ENCODE measurements around the gene COL5A1. TPM values are rescaled to one million over a fixed set of nuclear protein-coding genes. Genes with fewer than 3 reads are reported as not detected.
"Not testable (repeated sequence)": the region's sequence is repeated elsewhere in the genome, so short reads cannot be mapped to it uniquely, and the experiment has no call there.

Gene COL5A1
- polyA plus RNA-seq, 1 donor, result 460 TPM

DNA sequence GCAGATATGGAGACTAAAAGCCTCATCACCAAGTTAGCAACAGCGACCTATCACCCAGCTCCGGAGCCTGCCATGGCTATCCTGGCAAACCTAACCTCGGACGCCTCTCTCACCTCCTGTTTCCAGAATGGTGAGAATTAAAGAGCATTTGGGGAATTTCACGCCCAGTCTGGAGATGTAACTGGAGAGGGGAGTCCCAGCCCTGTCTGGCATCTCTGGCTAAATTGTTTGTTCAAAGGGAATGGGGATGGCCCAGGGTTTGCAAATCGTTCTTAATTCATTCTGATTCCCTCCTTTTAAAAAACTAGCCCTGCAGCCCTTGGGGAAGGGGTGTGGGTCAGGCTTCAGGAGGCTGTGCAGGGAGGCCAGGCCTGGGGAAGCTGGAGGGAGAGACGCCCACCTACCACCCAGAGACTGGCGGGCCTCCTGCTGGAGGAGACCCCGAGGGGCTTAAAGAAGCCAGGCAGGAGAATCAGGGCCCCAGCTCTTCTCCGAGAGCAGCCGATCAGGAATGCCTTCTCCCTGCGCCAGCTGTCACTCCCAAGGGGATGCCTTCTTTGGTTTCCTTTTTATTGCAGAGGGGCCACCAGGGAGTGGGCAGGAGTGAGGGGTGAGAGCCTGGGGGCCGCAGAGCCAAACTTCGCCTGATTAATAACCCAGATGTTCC lies 964 bp upstream of the COL5A1 start:
- no peak for DNase-seq

DNA sequence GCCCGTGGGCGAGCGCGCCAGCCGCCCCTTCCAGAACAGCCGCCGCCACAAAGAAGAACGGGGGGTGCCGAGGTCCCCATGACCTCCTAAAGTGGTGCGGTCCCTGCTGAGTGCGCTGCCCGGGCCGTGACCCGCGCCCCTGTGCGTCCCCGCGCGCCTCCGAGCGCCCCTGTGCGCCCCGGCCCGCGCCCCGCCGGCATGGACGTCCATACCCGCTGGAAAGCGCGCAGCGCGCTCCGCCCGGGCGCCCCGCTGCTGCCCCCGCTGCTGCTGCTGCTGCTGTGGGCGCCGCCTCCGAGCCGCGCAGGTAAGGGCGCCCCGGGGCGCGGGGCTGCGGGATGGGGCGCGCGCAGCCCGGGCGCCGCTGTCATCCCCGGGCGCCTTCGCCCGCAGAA lies 384 bp downstream of the COL5A1 start:
- no peak for DNase-seq

DNA sequence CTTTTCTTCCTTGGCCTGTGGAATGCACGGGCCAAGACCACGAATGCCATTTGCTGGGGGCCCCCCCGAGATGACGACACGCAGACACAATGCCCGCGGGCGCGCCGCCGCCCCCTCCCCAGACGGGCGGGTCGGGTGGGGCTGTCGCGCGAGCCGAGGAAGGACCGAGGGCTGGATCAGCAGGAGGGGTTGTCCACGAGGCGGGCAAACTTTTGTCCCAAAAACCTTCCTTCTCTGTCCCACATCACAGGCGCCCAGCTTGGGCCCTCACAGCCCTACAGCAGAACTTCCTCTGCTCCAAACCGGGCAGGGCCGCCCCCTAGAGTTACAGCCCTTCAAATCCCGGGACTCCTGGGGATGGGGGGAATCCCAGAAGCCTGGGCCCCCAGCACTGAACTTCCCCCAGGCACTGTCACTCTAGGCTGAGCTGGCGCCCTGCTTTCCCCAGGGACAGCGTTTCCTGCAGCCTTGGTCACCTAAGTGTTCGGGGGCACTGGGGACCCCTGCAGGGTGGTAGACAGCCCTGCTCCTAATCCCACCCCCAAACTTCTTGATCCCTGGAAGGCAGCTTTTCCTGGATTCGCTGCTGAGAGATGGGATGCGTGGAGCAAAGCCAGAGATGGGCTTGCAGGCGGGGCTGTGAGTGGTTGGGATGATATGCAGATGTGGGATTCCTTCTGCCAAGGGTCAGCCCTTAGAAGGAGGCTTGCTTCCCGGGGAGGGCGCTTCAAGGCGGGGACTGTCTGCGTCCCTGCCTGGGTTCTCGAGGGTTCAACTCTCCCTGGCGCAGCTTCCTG lies 980 bp downstream of the COL5A1 start:
- DNase-seq, result peak; percentile 80

DNA sequence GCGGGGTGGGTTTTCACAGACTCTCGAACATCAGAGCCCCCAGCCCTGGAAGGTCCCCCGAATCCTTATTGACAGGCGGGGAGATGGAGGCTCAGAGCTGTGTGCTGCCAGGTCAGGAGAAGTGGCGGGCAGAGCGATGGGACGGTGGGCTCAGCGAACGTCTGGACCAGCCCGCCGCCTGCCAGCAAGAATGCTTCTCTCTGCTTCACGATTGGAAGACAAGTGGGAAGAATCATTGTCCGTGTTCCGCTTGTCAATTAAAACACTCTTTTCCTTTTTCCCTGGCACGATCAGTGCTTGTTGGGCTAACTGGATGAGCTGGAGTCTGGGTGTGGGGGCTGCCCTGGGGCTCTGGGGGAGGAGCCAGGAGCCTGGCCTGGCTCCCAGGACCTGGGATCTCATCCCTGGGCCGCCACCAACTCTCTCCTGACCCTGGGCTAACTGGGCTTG lies 1.6 kb downstream of the COL5A1 start:
- DNase-seq, result no peak

DNA sequence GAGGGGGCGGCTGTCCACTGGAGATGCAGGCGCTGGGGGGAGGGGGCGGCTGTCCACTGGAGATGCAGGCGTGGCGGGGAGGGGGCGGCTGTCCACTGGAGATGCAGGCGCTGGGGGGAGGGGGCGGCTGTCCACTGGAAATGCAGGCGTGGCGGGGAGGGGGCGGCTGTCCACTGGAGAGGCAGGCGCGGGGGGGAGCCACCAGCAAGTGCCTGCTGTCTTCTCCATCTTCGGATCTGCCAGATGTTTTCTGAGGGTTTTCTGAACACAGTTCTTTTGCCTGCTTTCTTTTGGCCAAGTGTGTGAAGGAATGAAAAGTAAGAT lies 2.8 kb downstream of the COL5A1 start:
- DNase-seq, result not testable (repeated sequence)

DNA sequence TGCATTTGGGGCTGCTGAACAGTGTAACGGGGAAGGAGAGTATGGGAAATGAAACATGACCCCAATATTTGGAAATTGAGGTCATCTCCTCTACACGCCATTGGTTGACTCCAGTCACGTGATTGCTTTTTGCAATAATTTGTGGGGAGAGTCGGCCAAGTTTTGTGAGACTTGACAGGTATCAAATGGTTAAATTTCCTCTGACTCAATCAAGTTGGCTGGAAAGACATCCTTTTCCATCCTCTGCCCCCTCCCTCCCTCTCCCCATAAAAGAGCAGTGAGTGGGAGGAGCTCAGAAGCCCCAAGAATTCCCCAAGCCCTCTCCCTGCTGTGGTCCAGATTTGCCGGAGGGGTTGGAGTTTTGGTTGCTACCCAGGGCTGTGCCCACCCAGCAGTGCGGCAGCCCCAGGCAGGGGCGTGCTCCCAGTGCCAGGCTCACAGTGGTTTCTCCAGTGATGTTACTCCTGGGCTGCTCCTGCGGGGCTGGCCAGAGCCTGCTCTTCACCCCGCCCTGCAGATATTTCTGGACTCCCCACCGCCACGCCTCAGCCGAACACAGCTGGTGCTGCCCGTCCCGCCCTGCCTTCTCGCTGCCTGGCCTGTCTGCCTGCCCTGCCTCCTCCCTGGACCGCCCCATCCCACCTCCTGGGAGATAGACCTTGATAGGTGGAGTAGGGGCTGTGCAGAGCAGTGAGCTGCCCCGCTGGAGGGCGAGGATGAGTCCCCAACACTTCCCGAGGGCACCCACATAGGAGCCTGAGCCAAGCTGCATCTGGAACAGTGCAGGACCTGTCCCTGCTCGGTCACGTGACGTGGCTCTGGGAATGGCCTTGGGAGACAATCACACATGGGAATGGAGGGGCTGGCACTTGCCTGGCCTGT lies 3.4 kb downstream of the COL5A1 start:
- peak; percentile 93 for DNase-seq

DNA sequence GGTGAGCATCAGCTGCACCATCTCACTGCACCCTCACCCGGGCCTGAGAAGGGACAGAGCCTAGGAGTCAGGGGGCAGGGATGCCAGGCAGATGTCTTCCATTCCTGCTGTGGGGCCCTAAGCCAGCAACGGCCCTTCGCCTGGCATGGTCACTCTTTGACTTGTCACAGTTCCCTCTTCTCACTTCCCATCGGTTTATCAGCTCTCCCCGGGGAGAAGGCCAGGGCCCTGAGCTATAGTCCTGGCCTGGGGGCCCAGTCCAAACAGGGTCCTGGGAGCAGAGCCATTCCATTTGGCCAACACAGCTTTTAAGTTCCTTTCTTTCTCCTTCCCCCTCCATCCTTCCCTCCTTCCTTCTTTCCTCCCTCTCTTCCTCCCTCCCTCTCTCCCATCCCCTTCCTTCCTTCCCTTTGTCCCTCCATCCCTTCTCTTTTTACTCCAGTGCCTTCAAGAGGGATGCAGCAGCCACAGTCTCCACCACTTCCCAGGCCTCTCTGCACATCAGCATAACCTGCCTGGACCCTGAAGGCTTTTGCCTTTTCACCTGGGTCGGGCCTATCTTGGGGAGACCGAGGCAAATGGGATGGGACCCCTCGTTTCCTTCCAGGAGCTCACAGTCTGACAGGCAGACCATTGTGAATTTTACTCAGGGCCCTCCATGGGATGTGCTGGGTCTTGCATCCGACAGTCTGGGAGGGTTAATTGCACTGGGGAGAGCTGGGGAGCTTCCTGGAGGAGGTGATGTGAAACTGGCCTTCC lies 4.2 kb downstream of the COL5A1 start:
- DNase-seq, result no peak

DNA sequence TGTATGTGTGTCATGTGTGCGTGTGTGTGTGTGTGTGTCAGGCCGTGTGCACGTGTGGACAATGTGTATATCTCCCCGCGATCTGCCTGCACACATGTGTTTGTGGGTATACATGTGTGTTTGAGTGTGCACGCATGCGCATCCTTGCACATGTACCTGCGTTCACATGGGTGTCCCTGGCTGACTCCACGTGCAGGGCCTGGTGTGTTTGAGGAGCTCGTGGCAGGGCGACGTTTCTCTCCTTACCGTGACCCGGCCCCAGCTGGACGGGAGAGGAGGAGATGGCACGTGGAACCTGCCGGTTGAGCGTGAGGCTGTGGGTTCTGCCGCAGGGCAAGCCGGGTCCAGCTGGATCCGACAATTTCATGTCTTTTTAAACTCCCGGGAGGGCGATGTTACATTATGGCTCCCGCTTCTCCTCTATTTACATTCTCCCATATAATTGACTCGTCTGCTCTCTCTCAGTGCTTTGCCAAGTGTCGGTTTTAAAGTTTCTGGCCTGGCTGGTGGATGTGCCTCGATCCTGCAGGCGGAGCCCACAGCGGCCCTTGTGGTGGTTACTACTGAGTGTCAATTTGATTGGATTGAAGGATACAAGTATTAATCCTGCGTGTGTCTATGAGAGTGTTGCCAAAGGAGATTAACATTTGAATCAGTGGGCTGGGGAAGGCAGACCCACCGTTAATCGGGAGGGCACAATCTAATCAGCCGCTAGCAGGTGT lies 5.9 kb downstream of the COL5A1 start:
- DNase-seq, result no peak

DNA sequence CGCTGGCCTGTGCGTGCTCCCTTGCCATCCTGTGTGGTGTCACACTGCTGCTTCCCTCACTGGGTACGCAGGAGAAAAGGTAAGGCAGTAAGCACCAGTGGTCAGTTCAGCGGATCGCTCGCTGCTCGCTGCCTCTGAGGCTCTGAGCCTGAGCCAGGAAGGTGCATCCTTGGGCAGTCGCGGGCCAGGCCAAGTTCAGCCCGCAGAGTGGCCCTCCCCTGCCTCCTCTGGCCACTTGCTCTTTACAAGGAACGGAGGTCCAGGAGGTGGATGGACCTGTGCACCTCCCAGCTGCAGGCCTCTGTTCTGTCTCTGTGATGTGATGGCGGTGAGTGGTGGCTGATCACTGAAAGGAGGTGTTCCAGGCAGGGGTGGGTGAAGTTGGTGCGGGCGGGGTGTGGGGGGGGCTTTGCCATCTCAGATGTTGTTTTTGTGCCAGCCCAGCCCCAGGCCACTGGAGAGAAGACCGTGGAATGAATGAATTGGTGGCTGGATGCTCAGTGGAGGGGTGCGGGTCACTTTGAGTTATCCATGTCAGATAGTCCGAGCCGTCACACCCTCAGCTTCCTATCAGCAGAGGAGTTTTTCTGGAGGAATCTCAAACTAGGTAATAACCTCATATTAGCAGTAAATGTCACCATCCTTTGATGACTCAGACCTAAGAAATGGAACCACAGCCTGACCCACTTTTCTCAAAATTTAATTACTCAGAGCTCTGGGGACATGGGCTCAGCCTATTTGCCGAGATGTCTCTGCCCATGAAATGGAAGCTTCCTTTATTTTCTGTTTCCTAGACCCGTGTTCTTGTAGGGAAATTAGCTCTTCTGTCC lies 7.3 kb downstream of the COL5A1 start:
- DNase-seq, result no peak

DNA sequence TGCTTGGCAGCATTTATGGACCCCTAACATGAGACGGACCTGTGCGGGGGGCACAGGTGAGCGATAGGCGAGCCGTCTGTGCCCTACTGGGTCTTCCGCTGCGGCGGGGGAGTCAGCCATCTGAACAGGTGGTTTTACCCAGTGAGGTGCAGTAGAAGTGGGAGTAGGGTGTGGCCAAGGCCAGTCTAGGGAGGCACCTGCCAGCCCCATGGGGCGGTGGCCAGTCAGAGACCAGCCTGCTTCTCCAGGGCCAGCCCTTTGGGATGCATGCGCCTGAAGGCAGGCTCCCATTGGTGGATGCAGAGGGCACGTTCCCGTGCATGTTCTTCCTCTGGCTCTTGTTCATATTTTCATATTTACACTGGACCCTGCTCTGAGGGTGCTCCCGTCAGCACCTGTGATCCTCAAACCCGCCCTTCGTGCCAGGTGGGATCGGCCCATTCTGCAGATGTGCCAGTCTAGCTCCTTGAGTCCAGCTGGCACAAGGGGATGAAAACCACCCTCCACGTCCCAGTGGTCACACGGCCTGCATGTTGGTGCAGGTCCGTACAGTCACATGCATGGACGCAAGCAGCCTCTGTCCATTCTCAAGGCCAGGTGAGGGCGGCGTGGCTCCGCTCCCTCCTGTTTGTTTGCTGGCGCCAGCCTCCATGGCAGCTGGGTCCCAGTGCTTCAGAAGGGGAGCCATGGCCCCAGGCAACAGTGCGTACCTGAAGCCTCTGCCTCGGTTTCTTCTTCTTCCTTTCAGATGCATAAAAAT lies 9.0 kb downstream of the COL5A1 start:
- no peak for DNase-seq

DNA sequence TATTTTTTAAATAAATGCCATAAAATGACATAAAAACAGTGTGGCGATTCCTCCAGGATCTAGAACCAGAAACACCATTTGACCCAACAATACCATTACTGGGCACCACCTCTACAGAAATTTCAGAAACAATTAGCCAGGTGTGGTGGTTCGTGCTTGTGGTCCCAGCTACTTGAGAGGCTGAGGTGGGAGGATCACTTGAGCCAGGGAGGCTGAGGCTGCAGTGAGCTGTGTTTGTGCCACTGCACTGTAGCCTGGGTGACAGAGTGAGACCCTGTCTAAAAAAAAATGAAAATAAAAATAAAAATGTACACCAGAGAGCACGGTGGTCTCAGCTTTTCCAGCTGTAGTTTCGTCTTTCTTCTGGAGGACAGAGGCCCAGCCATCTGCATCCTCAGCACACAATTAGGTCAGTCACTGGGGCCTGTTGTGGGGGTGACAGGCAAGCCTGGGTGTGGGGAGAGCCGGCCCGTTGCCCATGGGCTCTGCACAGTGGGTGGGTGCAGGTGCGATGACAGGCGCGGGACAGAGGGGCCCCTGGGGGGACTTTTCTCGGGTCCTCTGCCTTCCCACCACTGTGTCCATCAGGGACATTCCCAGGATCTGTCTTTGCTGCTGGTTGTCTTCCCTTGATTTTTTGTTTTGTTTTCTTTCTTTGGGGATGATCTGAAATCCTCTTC lies 9.8 kb downstream of the COL5A1 start:
- DNase-seq, result no peak

DNA sequence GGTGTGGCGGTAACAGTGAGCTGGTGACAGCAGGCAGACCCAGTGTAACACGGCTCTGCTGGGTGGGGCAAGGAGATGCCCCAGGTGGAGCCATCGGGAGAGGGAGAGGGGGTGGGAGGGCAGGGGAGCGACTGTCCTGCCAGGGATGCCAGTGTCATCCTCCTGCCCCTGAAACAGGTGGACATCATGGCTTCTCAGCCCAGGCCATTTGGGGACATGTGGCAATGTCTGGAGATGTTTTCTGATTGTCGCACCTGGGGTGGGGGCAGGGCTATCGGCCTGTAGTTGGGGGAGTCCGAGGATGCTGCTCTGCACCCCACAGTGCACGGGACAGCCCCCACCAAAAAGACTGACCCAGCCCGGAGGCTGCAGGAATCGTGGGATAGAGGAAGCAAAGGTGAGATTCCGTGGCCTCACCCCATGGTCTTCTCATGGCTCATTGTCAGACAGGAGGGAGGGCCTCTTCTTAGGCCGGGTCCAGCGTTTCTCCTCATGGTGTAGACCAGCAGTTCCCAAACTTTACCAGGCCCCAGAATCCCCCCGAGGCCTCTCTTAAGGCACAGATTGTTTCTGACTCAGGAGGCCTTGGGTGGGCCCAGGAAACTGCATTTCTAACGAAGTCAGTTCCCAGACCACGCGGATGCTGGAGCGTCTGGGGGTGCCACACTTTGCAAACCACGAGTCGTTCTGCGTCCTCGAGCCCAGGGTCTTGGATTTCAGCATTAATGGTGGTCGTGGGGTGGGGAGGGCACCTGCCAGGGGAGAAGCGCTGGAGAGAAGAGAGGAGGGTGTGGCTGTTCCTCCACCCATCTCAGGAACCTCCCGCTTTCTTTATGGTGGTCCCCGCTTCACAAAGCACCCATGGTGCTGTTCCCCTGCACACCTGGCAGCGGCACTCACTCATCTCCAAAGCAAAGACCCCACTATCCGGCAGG lies 11.0 kb downstream of the COL5A1 start:
- DNase-seq, result no peak

DNA sequence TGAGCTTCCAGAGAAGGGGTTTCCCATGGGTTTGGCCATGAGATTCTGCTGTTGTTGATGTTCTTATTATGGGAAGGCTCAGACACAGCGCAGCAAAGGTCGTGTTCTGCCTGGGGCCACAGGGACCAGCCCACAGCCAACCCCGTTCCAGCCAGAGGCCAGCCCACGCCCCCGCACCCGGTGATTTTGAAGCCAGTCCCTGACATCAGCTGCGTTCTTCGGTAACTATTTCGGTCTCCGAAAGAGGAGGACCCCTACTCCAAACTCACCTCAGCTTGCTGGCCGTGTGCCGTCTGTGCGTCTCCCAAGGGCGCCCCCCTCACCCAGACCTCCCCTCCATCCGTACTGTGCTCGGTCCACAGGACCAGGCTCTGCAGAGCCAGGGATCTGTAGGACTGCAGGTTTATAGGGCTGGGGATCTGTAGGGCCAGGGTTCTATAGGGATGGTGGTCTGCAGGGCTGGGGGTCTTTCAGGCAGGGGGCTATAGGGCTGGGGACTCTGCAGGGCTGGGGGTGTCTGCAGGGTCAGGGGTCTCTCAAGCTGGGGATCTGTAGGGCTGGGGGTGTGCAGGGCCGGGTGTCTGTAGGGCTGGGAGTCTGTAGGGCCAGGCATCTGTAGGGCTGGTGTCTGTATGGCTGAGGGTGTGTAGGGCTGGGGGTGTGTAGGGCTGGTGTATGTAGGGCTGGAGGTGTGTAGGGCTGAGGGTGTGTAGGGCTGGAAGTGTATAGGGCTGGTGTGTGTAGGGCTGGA lies 11.8 kb downstream of the COL5A1 start:
- DNase-seq, result no peak

DNA sequence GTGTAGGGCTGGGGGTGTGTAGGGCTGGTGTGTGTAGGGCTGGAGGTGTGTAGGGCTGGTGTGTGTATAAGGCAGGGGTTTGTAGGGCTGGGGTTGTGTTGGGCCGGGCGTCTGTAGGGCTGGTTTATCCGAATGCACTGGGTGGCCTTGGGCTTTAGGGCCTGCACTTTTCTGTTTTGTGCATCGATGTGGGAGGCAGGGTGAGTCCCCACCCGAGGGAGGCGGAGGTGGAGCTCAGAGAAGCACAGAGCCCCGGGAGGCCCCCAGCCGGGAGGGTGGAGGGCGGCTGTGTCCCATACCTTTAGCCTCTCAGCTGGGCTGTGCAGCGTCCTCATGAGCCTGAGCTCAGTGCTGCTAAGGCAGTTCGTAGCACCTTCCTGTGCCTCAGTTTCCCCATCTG lies 13.5 kb downstream of the COL5A1 start:
- no peak for DNase-seq

DNA sequence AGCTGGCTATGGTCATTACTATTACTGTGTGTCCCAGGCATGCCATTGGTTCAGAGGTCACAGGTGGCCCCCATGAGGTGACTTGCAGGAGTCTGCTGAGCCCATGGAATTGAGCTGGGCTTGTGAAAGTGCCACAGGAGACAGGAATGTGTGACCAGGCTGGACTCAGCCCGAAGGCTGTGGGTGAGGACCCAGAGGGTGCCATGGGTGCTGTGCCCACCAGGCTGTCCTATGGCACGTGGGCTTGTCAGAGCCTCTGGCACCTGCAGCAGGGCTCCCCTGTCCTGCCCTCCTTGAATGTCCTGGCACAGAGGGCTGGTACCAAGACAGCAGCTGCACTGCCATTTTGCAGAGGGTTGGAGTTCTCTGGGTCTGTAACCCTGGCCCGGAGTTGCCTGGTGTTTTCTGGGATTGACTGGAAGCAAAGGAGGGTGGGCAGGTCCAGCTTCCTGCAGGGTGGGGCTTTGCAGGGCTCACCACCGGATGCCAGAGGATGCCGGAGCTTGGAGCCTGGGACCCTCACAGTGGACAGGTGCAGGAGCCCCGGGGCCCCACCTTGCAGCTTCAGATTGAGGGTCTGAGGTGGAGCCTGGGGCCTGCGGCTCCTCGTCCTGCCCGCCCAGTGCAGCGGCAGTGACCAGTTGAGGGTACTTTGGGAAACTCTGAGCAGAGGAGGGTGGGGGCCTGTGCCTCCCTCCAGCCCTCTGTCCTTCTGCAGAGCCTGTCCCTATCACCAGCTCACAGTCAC lies 14.2 kb downstream of the COL5A1 start:
- no peak for DNase-seq

DNA sequence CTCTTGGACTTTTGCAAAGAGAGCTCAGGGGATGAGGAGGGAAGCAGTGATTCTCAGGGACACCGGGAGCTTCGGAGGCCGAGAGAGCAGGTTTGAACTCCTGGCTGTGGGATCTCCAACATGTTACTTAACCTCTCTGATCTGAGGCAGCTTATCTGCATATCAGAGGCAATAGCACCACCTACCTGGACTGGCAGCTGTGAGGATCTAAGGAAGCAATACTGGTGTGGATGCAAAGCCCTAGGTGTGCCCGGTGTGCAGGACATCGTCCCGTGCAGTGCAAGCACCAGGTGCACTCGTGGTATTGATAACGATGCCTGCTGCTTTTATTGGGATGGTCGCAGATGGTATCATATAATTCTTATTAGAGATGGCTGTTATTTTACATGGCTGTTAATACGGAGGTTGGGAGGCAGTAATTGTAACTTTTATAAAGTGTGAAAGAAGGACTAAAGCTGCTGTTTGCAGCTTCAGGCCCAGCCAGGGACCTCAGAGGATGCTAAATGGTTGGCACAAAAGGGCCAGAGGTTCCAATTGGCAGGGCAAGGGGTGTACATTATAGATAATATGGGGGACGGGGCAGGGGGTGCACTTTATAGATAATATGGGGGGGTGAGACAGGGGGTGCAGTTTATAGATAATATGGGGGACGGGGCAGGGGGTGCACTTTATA lies 14.9 kb downstream of the COL5A1 start:
- DNase-seq, result no peak
